ENCODE data around the gene ZNF317. TPM values are rescaled to one million over a fixed set of nuclear protein-coding genes. Genes with fewer than 3 reads are reported as not detected.
"Not testable (repeated sequence)": the region's sequence is repeated elsewhere in the genome, so short reads cannot be mapped to it uniquely, and the experiment has no call there.

Gene ZNF317
- total RNA-seq, 3 donors from 2014 or later, result 26.4 to 37.1 (median 29.5) TPM

GRCh38 chr19:9171393-9171991 lies 31.3 kb downstream of the ZNF317 start:
- DNase-seq, result no peak
- no peak for ATAC-seq

GRCh38 chr19:9175326-9175725 lies 35.1 kb downstream of the ZNF317 start:
- intact Hi-C loops (cut with DNase I, micrococcal nuclease), result no loop called here
- ATAC-seq, result no peak
- Histone ChIP-seq H3K36me3 (ENCODE audit: low read depth) (no peaks in the 10 kb centered on the region), H3K4me3 (no peak overlapping the region), H3K4me1 (ENCODE audit: low read depth) (no peaks in the 10 kb centered on the region), H3K9me3 (no peaks in the 10 kb centered on the region)
- DNase-seq, result no peak
- TF ChIP-seq CTCF (IDR thresholded peaks at IDR 0.05), result no peak

More at GRCh38 chr19:9171393-9171991, 31.3 kb downstream of the ZNF317 start:
- Histone ChIP-seq H3K36me3 (ENCODE audit: low read depth) (no peaks in the 10 kb centered on the region), H3K4me3 (no peak overlapping the region), H3K9me3 (no peaks in the 10 kb centered on the region), H3K4me1 (ENCODE audit: low read depth) (no peaks in the 10 kb centered on the region)
- no peak for TF ChIP-seq CTCF (IDR thresholded peaks at IDR 0.05)
- intact Hi-C loops (cut with DNase I, micrococcal nuclease), result no loop called here

GRCh38 chr19:9178901-9179300 lies 38.7 kb downstream of the ZNF317 start, which contains the start of gene OR7D2:
Gene OR7D2 (plus strand): TSS chr19:9178979. CDS start chr19:9185782, 6,803 bp downstream.
- TF ChIP-seq CTCF (IDR thresholded peaks at IDR 0.05), result no peak
- DNase-seq (no peak), ATAC-seq (no peak)
- Histone ChIP-seq H3K36me3 (ENCODE audit: low read depth) (no peaks in the 10 kb centered on the region), H3K4me3 (no peak within 1 kb of the TSS), H3K9me3 (no peaks in the 10 kb centered on the region), H3K4me1 (ENCODE audit: low read depth) (no peaks in the 10 kb centered on the region)
- intact Hi-C loops (cut with DNase I, micrococcal nuclease), result no loop called here

- Histone ChIP-seq H3K36me3 (ENCODE audit: low read depth) (no peaks in the 10 kb centered on the region), H3K4me1 (ENCODE audit: low read depth) (no peaks in the 10 kb centered on the region), H3K4me3 (no peak overlapping the region), H3K9me3 (no peaks in the 10 kb centered on the region)
- no peak for TF ChIP-seq CTCF (IDR thresholded peaks at IDR 0.05)
- no peak for ATAC-seq
- no peak for DNase-seq
- intact Hi-C loops (cut with DNase I, micrococcal nuclease), result no loop called here
Observed at GRCh38 chr19:9183000-9183399, 42.8 kb downstream of the ZNF317 start.

GRCh38 chr19:9187191-9187590 lies 47.0 kb downstream of the ZNF317 start:
- no peak for DNase-seq
- Histone ChIP-seq H3K4me1 (ENCODE audit: low read depth) (no peaks in the 10 kb centered on the region), H3K36me3 (ENCODE audit: low read depth) (no peaks in the 10 kb centered on the region), H3K9me3 (no peaks in the 10 kb centered on the region), H3K4me3 (no peak overlapping the region)
- intact Hi-C loops (cut with DNase I, micrococcal nuclease), result no loop called here
- TF ChIP-seq CTCF (IDR thresholded peaks at IDR 0.05), result no peak
- ATAC-seq, result no peak

GRCh38 chr19:9189535-9189934 lies 49.3 kb downstream of the ZNF317 start:
- Histone ChIP-seq H3K9me3 (no peaks in the 10 kb centered on the region), H3K36me3 (ENCODE audit: low read depth) (no peaks in the 10 kb centered on the region), H3K4me1 (ENCODE audit: low read depth) (no peaks in the 10 kb centered on the region), H3K4me3 (no peak overlapping the region)
- TF ChIP-seq CTCF (IDR thresholded peaks at IDR 0.05), result no peak
- intact Hi-C loops (cut with DNase I, micrococcal nuclease), result no loop called here
- ATAC-seq, result no peak
- no peak for DNase-seq

- H3K36me3 ChIP-seq (ENCODE audit: low read depth); H3K9me3 ChIP-seq; intact Hi-C loops (cut with DNase I, micrococcal nuclease); H3K4me1 ChIP-seq (ENCODE audit: low read depth); DNase-seq; H3K4me3 ChIP-seq; ATAC-seq: not testable (repeated sequence)
Observed at GRCh38 chr19:9198044-9198443, 57.8 kb downstream of the ZNF317 start.

Data from mucosa of descending colon (tissue), 3 donors.